CMK (cell line): Measurements from ENCODE around the gene ANAPC4.
A peak's percentile ranks its signal among the peaks of the same experiment; 100 is the strongest.

Experiments
- DNase-seq: peaks from one replicate; pipeline ENCODE4 v3.0.0-alpha.2; 2010; ENCODE audit warnings: low read depth

ANAPC4 gene

GRCh38 chr4:25433966-25434827, 57.1 kb downstream of the ANAPC4 start:
- no peak for DNase-seq

GRCh38 chr4:25437926-25438325, 60.9 kb downstream of the ANAPC4 start:
- no peak for DNase-seq

- peak; percentile 54 for DNase-seq
Observed at GRCh38 chr4:25439918-25440477, 62.9 kb downstream of the ANAPC4 start.

GRCh38 chr4:25440478-25441030, 63.5 kb downstream of the ANAPC4 start:
- DNase-seq: no peak

- DNase-seq: peak; percentile 9
Observed at GRCh38 chr4:25441519-25442117, 64.6 kb downstream of the ANAPC4 start.

GRCh38 chr4:25442863-25443307, 65.8 kb downstream of the ANAPC4 start:
- DNase-seq: no peak

GRCh38 chr4:25443851-25444250, 66.8 kb downstream of the ANAPC4 start:
- DNase-seq: no peak

GRCh38 chr4:25446611-25447010, 69.5 kb downstream of the ANAPC4 start:
- no peak for DNase-seq

GRCh38 chr4:25448379-25449109, 71.5 kb downstream of the ANAPC4 start:
- DNase-seq: no peak

- no peak for DNase-seq
Observed at GRCh38 chr4:25449270-25449669, 72.2 kb downstream of the ANAPC4 start.

GRCh38 chr4:25449688-25450087, 72.6 kb downstream of the ANAPC4 start:
- no peak for DNase-seq

- no peak for DNase-seq
Observed at GRCh38 chr4:25450491-25450901, 73.4 kb downstream of the ANAPC4 start.

GRCh38 chr4:25451676-25452075, 74.6 kb downstream of the ANAPC4 start:
- no peak for DNase-seq

GRCh38 chr4:25452081-25452480, 75.0 kb downstream of the ANAPC4 start:
- no peak for DNase-seq

GRCh38 chr4:25454476-25454875, 77.4 kb downstream of the ANAPC4 start:
- no peak for DNase-seq

- DNase-seq: no peak
Observed at GRCh38 chr4:25457053-25457715, 80.1 kb downstream of the ANAPC4 start.

- DNase-seq: no peak
Observed at GRCh38 chr4:25466966-25467697, 90.1 kb downstream of the ANAPC4 start.

- DNase-seq: no peak
Observed at GRCh38 chr4:25467843-25468242, 90.8 kb downstream of the ANAPC4 start.
